Measurements from ENCODE around the gene ABCB1.
"Not testable (repeated sequence)": the region's sequence is repeated elsewhere in the genome, so short reads cannot be mapped to it uniquely, and the experiment has no call there.

Gene ABCB1

GRCh38 chr7:87574630-87575029, 26.1 kb downstream of the ABCB1 start:
- no peak for DNase-seq

DNA sequence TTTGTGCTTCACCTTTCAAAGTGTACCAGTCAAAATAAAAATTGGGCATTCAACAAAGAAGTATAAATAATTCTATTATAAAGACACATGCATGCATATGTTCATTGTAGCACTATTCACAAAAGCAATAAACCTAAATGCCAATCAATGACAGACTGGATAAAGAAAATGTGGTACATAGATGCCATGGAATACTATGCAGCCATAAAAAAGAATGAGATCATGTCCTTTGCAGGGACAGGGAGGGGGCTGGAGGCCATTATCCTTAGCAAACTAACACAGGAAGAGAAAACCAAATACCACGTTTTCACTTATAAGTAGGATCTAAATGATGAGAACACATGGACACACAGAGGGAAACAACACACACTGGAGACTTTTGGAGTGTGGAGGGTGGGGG, 28.2 kb downstream of the ABCB1 start:
- not testable (repeated sequence) for DNase-seq

DNA sequence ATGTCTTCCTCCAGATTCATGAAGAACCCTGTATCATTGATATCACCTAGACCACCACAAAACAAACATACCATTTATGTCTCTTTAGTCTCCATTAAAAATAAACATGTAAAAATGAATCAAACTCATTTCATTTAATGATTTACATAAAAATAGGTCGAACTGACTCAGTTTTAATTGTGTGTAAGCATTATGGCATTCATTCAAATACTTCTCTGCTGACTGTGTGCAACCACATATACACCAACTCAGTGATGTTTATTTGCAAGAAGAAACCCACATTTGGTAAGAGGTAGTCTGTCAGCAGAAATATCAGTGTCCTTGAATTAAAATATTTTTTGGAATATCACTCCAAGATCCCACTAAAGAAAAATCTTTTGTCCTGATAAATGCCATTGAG, 30.5 kb downstream of the ABCB1 start:
- DNase-seq, result no peak

- DNase-seq, result no peak
These were observed 33.6 kb downstream of the ABCB1 start for GRCh38 chr7:87567052-87567451.

DNA sequence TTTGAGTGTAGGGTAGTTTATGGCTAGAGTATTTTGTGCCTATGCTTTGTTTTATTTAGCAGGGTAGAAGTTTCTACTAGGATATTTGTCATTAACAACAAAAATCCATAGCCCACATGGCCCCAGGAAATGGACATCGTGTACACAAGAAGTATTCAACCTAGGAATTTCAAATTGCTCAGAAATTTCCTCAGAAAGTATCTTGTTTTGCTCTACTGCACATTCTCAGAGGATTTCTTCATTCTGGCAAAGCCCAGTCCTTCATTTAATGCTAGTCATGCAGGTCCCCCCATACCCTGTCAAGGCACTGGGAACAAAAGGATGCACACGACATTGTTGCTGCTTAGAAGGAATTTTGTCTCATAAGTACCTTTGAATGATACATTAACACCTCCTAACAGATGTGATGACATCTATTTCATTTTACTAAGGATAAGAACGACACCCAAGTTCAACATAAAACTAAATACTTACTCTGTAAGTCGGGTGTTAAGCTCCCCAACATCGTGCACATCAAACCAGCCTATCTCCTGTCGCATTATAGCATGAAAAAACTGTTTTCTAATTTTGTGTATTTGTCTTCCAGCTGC, 34.3 kb downstream of the ABCB1 start:
- DNase-seq, result no peak

- DNase-seq, result no peak
These were observed 34.8 kb downstream of the ABCB1 start for GRCh38 chr7:87565877-87566276.

DNA sequence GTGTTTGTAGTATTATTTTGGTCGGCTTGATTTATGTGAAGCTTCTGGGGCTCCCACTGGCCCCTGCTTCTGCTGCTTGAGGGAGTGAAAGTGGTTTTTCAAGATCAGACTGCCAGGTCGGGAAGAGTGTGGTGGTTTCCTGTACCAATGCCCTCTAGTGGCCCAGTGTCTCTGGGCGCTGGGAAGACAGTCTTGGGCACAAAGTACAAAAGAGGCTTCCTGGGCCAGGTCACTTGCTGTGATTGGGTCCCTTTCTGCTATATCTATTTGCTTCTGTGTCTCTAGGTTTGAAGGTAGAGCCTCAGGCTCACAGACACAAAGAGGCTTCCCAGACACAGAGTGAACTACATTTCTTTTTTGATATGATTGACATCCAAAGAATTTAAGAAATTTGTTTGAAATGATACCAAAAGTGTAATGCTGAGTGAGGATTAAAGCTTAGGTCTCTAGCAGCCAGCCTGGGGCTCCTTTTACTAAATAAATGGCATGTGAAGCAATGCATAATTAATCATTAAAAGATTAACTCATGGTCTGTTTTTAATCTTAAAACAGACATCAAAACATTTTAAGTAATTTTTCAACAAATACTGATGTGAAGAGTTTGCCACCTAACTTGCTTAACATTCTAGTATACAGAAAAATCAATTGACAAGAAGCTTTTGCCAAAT, 36.3 kb downstream of the ABCB1 start:
- DNase-seq, result peak in 1 of 2 experiments; percentile 41

GRCh38 chr7:87561702-87562101, 39.0 kb downstream of the ABCB1 start:
- DNase-seq, result no peak

DNA sequence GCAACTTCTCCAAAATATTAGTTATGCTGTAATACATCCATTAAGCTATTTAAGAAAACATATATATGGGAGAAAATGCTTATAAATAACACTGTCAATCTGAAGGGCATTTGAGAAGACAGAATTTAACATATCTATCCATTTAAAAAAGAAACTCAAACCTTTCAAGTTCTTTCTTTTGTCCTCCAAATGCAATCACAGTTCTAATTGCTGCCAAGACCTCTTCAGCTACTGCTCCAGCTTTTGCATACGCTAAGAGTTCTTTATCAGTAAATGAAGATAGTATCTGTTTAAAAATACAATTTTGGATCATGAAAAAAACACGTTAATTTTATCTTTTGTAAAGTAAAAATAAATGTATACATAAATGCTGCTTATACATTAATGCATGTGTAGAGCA, 39.6 kb downstream of the ABCB1 start:
- no peak for DNase-seq

DNA sequence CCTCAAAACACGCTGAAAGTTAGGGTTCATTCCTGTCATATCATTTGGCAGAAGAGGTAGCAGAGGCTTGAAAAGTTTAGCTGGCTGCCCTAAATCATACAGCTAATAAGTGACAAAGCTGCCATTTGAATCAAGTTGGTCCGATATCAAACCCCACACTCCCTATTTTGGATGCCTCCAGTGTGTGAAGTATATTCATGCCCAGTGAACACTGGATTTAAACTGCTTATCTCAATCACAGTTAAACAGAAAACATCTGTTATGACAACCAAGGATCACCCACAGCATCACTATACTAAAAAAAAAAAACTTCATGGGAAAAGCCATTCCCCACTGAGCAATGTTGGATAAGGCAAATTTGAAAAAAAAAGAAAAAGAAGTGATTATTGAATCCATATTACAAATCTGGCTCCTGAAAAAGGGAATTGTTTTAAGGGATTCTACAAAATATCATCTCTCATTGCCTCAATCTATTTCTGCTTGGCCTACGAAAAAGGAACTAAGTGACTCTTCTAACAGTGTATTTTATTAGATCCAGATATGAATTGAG, 48.3 kb downstream of the ABCB1 start:
- no peak for DNase-seq

GRCh38 chr7:87548123-87548919, 52.4 kb downstream of the ABCB1 start:
- no peak for DNase-seq

GRCh38 chr7:87545760-87546159, 54.9 kb downstream of the ABCB1 start:
- DNase-seq, result peak in 1 of 2 experiments; percentile 5

GRCh38 chr7:87543623-87544022, 57.1 kb downstream of the ABCB1 start:
- DNase-seq, result no peak

DNA sequence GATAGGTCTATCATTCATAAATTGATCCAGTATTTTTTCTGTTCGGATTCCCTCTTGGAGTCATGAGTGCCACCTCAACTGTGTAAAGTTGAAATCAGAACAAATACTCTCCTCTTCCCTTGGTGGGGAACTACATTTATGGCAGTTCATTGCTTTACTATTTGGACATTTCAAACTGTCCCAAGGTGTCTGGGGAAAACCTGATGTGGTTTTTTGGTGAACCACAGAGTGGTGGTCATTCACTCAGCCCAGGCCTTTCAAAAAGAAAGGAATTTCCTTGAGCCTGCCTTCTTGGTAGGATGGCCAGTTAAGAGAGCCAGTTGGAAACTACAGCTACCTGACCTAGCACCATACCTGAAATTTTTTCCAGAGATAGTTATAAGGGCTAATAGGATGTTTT, 59.0 kb downstream of the ABCB1 start:
- no peak for DNase-seq

DNA sequence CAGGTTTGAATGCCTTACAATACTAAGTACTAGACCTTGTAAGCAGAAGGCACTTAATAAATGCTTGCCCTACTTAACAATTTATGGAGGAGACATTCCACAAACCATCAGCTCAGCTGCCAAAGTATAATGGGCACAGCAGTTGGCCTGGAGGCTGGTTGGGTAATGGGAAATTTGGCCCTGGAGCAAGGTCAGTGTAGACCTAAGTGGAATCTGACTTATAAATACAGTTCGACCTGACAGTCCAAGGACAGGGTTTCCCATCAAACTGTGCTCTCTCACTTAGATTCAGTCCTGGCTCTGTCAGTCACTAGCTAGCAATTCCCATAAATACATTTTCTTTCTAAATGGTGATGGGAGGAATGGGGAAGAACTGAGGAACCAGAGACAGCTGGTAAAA, 62.6 kb downstream of the ABCB1 start:
- no peak for DNase-seq

GRCh38 chr7:87534072-87534471, 66.6 kb downstream of the ABCB1 start:
- DNase-seq, result no peak

- DNase-seq, result no peak
These were observed 70.6 kb downstream of the ABCB1 start for GRCh38 chr7:87530126-87530525.

DNA sequence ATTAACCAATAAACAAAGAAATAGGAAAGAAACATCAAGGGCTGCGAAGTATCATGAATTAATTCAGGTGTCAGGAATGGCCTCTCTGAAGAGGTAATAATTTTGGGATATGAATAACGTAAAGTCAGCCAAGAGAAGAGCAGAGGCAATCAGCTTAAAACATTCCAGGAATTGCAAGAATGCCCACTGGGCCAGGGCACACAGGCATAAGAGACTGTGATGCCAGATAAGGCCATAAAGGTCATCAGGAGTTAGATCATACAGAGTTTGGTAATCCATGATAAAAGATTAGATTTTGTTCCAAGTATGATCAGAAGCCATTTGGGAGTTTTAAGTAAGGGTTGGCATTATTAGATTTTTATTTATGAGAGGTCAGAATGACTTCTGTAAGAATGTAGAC, 72.0 kb downstream of the ABCB1 start:
- DNase-seq, result no peak

DNA sequence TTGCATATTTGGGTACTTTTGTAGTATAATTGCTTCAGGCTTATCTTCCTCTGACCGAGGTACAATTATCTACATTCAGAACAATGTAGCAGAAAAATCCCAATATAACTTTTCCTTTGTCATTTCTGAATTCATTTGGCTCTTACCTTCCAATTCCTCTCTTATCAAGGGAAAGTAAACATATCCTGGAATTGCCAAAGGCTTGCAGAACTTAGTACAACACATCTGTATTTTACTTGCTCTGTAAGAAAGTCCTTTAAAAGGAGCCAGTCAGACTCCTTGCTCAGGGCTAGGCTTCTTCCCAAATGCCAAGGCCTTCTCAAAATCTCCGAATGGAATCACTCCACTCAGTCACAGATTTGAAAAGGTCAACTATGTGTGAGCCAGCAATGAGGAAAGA, 81.9 kb downstream of the ABCB1 start:
- no peak for DNase-seq

- DNase-seq, result no peak
These were observed 82.8 kb downstream of the ABCB1 start for GRCh38 chr7:87517891-87518290.

GRCh38 chr7:87517136-87517815, 83.4 kb downstream of the ABCB1 start:
- no peak for DNase-seq

DNA sequence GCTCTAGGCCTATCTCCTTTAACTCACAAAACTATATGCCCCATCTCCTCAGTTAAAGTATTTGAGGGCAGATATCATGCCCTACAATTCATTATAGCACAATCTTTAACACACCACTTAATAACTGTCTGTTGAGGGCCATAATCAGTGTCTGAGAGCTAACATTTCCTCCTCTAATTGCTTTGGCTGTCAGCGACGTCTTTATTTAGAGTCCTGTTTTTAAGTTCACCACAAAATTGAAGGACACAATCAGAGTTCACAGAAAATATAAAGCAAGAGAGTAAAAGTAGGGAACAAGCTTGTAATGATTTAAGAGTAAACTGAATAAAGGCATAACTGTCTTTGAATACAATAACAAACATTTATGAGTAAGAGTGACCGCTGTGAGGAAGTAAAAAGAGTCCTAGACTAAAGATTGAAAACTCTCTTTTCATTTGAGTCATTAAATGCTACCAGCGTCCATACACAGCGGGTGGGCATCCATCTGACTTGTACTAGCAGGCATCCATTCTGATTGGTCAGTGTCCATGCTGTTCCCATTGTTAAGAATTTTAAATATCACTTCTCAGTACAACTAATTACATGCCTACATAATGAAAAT, 86.8 kb downstream of the ABCB1 start:
- no peak for DNase-seq

DNA sequence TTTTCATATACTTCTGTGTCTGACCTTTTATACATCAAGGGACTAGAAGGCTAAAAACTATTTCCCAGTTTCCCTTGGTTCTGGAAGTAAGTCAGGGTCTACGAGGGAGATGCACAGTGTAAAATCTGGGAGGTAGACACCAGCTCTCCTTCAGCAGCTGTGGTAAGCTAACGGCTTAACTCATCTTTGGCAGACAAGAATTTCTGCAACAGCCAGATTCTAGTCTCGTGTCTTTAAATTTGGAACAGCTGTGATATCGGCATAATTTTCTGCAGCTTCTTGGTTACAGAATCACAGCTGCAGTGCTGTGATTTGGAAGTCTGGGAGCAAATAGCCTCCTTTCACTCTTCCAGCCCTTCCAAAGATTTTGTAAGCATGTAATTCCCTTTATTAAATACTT, 87.8 kb downstream of the ABCB1 start:
- DNase-seq, result no peak
